Measurements from ENCODE around the gene SLC44A4. TPM values are rescaled to one million over a fixed set of nuclear protein-coding genes. Genes with fewer than 3 reads are reported as not detected.

The SLC44A4 gene
- total and polyA plus RNA-seq, 9 of the 15 experiments (the other 6 are each of a cell fraction or from before 2014, with no cell fraction given), result 7.9 to 18.6 (median 11.2) TPM

GRCh38 chr6:31901953-31902643, 23.3 kb upstream of the SLC44A4 start, which contains the start of gene ZBTB12 (continued):
- TF ChIP-seq SRF (CRISPR knock-in tag; IDR thresholded peaks at IDR 0.05) (no peak), L3MBTL2 (IDR thresholded peaks at IDR 0.05) (peak; percentile 70), ZNF175 (CRISPR knock-in tag; IDR thresholded peaks at IDR 0.05; ENCODE audit: low read depth) (0 out of 2 replicates have a peak, but pooled peaks have one; percentile 54), NR2C1 (IDR thresholded peaks at IDR 0.05) (no peak), NR2C1 (tag; IDR thresholded peaks at IDR 0.05) (no peak), NR2C2 (CRISPR knock-in tag; IDR thresholded peaks at IDR 0.05) (peak; percentile 17; the same call in 1 of the 2 replicates), NR2C2 (tag; IDR thresholded peaks at IDR 0.05) (peak; percentile 69), MIER1 (IDR thresholded peaks at IDR 0.05; ENCODE audit: low read depth) (no peak), STAT5A (IDR thresholded peaks at IDR 0.05; ENCODE audit: borderline replicate concordance, low read length) (peak; percentile 20; the same call in 1 of the 2 replicates), SPI1 (IDR thresholded peaks at IDR 0.05; ENCODE audit: borderline replicate concordance, low read depth, low read length) (0 out of 2 replicates have a peak, but pooled peaks have one; percentile 18), THAP12 (CRISPR knock-in tag; IDR thresholded peaks at IDR 0.05) (peak; percentile 79; the same call in 1 of the 2 replicates), SMARCE1 (IDR thresholded peaks at IDR 0.05) (no peak), E2F3 (CRISPR knock-in tag; IDR thresholded peaks at IDR 0.05) (peak; percentile 67; the same call in 1 of the 2 replicates), SMAD3 (CRISPR knock-in tag; conservative IDR thresholded peaks at IDR 0.05) (no peak), SUPT5H (IDR thresholded peaks at IDR 0.05) (peak; percentile 67; the same call in 1 of the 2 replicates), FOXJ2 (tag; IDR thresholded peaks at IDR 0.05) (0 out of 2 replicates have a peak, but pooled peaks have one; percentile 62), ZNF121 (CRISPR knock-in tag; conservative IDR thresholded peaks at IDR 0.05) (no peak), RBBP5 (IDR thresholded peaks at IDR 0.05; ENCODE audit: borderline replicate concordance, insufficient read depth, low read length, poor library complexity, severe bottlenecking) (peak; percentile 66), TEAD4 (IDR thresholded peaks at IDR 0.05; ENCODE audit: low read length) (peak; percentile 32; the same call in 1 of the 2 replicates), TEAD4 (CRISPR knock-in tag; IDR thresholded peaks at IDR 0.05; ENCODE audit: borderline replicate concordance) (no peak), KLF13 (tag; IDR thresholded peaks at IDR 0.05; ENCODE audit: borderline replicate concordance, low read depth) (peak; percentile 87)
- TF ChIP-seq, protein P1, sequence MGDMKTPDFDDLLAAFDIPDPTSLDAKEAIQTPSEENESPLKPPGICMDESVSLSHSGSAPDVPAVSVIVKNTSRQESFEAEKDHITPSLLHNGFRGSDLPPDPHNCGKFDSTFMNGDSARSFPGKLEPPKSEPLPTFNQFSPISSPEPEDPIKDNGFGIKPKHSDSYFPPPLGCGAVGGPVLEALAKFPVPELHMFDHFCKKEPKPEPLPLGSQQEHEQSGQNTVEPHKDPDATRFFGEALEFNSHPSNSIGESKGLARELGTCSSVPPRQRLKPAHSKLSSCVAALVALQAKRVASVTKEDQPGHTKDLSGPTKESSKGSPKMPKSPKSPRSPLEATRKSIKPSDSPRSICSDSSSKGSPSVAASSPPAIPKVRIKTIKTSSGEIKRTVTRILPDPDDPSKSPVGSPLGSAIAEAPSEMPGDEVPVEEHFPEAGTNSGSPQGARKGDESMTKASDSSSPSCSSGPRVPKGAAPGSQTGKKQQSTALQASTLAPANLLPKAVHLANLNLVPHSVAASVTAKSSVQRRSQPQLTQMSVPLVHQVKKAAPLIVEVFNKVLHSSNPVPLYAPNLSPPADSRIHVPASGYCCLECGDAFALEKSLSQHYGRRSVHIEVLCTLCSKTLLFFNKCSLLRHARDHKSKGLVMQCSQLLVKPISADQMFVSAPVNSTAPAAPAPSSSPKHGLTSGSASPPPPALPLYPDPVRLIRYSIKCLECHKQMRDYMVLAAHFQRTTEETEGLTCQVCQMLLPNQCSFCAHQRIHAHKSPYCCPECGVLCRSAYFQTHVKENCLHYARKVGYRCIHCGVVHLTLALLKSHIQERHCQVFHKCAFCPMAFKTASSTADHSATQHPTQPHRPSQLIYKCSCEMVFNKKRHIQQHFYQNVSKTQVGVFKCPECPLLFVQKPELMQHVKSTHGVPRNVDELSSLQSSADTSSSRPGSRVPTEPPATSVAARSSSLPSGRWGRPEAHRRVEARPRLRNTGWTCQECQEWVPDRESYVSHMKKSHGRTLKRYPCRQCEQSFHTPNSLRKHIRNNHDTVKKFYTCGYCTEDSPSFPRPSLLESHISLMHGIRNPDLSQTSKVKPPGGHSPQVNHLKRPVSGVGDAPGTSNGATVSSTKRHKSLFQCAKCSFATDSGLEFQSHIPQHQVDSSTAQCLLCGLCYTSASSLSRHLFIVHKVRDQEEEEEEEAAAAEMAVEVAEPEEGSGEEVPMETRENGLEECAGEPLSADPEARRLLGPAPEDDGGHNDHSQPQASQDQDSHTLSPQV (IDR thresholded peaks at IDR 0.05), result peak; percentile 72
